HG03575 (cell line): ENCODE measurements around the gene NBPF4.
"Not testable (repeated sequence)": the region's sequence is repeated elsewhere in the genome, so short reads cannot be mapped to it uniquely, and the experiment has no call there.

Experiments used
- ATAC-seq: cut with Tn5 transposase; IDR thresholded peaks from one replicate; pipeline ENCODE4 v1.9.1; 2021; ENCODE audit not compliant: unreplicated experiment, insufficient number of reproducible peaks, low FRiP score; ENCODE audit errors: extremely low read depth

Gene NBPF4

DNA sequence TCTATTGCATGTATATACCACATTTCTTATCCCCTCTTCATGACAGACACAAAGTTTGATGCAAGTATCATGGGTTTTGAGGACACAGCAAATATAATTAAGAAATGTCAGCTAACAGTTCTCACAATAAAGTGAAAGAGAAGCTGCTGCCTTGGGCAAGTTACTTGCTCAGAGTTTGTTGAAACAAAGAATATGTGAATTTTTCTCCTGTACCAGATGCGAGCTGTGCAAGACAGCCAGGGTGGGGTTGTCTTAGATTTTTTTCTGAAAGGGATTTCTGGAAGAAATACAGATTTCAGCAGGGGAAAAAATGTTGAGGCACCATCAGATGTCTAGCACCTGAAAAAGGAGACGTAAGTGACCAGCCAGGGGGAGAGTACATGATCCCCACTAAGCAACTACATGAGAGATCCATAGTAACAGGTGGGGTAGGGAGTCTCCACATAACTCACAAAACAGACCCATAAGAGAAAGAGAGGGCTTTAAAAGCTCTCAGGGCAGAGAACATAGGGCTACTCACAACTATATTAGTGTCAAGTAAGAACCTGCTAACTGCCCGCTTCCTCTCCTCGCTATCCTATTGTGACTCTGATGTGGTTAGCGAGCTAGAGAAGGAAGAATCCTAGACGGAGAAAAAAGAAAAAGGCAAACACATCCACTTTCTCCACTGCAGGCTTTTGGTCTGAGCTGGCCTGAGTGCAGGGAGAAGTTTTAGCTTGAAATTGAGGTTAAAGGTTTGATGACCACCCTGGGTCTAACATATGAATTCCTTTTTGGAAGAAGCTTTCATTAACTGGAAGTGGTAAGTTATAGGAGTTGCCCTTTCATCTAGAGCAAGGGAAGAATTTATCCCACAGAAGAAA is 27.6 kb downstream of the NBPF4 start:
- not testable (repeated sequence) for ATAC-seq

DNA sequence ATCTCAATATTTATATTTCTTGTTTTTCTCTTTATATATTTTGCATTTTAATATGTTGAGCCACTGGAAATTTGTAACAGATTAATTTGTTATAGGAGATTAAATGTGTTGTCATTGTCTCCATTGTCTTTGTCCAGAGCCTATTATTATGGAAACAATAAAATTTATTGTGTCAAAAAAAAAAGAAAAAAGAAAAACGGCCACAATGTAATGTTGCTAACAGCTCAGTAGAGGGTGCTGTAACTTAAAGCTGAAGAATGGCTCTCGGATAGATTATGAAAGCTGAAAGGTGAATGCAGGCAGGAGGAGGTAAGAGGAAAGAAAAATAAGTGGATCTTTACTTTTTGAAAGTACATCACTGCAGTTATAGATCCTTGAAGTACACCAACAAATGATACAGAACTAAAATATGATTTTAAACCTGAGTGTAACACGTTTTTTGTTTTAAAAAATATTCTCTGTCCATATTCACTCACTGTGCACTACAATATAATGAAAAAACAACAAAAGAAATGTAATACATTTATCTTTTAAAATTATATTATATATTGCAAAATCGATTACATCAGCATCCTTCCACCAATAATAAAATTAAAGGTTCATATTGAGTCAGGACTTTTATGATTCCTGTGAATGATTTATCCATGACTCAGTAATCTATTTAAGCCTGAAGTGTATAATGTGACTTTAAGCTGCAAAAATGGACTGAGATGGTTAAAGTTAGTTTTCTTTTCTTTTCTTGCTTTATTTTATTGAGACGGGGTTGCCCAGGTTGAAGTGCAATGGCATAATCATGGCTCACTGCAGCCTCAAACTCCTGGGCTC is 29.0 kb downstream of the NBPF4 start:
- ATAC-seq: not testable (repeated sequence)

DNA sequence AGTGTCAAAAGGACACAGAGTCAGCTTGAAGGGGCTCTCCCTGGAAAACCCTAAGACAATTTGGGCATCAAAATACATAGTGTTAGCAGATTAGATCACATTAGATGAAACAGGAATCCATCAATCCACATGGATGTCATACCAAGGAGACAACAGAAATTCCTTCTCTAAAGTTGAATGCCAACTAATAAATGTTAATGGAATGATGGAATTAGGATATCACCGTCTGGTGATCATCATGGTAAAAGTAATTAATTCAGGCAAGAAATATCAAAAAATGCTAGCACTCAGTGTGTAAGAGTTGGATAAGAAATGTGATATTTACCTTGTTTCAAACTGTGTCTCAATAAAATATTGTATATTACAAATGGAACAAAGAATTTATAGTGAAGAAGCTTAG is 32.9 kb downstream of the NBPF4 start:
- ATAC-seq: no peak

DNA sequence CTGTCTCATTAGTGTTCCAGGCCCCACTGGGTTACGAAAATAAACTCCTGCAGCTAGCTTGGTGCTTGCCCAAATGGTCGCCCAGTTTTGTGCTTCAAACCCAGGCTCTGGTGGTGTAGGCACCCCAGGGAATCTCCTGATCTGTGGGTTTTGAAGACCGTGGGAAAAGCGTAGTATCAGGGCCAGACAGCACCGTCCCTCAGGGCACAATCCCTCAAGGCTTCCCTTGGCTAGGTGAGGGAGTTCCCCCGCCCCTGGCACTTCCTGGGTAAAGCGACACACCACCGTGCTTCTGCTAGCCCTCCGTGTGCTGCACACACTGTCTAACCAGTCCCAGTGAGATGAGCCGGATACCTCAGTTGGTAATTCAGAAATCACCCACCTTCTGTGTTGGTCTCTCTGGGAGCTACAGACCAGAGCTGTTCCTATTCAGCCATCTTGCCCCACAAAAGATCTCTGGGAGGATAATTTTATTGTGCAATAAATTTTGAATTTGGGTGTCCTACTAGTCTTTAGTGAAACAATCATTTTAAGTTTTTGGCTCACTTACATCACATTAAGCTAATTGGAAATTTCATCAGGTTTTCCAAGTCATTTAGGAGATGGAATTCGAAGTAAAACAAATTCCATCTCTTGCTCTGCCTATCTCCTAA is 34.3 kb downstream of the NBPF4 start:
- ATAC-seq: no peak

DNA sequence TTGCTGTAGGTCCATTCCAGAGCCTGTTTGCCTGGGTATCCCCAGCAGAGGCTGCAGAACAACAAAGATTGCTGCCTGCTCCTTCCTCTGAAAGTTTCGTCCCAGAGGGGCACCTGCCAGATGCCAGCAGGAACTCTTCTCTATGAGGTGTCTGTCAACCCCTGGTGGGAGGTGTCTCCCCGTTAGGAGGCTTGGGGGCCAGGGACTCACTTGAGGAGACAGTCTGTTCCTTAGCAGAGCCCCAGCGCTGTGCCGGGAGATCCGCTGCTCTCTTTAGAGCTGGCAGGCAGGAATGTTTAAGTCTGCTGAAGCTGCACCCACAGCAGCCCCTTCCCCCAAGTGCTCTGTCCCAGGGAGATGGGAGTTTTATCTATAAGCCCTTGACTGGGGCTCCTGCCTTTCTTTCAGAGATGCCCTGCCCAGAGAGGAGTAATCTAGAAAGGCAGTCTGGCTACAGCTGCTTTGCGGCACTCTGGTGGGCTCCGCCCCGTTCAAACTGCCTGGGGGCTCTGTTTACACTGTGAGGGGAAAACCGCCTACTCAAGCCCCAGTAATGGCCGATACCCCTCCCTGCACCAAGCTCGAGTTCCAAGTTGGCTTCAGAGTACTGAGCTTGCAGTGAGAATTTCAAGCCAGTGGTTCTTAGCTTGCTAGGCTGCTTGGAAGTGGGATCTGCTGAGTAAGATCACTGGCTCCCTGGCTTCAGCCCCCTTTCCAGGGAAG is 35.0 kb downstream of the NBPF4 start:
- ATAC-seq: no peak

DNA sequence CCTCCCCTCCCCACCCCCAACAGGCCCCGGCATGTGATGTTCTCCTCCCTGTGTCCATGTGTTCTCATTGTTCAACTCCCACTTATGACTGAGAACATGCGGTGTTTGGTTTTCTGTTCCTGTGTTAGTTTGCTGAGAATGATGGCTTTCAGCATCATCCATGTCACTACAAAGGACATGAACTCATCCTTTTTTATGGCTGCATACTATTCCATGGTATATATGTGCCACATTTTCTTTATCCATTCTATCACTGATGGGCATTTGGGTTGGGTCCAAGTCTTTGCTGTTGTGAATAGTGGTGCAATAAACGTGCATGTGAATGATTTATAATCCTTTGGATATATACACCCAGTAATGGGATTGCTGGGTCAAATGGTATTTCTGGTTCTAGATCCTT is 40.3 kb downstream of the NBPF4 start:
- not testable (repeated sequence) for ATAC-seq

DNA sequence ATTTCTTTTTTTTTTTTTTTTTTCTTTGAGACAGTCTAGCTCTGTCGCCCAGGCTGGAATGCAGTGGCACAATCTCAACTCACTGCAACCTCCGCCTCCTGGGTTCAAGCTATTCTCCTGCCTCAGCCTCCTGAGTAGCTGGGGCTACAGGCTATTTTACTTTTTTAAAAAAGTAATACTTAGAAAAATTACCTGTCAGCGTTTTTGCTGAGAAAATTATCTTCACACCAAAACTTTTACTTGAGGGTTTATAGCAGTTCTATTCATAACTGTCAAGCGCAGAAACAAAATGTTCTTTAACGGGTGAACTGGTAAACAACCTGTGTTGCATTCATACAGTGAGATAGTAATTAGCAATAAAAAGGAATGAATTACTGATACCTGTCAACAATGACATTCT is 42.2 kb downstream of the NBPF4 start:
- ATAC-seq: no peak

DNA sequence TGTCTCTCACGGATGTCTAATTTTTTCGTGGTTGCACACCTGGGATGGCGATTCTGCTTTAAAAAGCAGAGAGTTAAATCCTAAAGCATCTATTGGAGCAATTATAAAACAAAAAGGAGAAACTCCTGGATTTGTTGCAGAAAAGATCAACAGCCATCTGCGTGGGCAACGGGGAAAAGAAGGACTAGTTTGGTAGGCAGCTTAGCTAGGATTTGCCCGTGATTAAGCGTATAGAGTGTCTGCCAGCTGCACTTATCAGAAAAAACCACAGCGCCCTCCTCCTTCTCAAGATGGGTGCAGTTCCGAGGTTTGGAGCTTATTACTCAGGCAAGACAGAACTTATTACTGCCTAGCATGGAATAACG is 43.2 kb downstream of the NBPF4 start:
- ATAC-seq: no peak

DNA sequence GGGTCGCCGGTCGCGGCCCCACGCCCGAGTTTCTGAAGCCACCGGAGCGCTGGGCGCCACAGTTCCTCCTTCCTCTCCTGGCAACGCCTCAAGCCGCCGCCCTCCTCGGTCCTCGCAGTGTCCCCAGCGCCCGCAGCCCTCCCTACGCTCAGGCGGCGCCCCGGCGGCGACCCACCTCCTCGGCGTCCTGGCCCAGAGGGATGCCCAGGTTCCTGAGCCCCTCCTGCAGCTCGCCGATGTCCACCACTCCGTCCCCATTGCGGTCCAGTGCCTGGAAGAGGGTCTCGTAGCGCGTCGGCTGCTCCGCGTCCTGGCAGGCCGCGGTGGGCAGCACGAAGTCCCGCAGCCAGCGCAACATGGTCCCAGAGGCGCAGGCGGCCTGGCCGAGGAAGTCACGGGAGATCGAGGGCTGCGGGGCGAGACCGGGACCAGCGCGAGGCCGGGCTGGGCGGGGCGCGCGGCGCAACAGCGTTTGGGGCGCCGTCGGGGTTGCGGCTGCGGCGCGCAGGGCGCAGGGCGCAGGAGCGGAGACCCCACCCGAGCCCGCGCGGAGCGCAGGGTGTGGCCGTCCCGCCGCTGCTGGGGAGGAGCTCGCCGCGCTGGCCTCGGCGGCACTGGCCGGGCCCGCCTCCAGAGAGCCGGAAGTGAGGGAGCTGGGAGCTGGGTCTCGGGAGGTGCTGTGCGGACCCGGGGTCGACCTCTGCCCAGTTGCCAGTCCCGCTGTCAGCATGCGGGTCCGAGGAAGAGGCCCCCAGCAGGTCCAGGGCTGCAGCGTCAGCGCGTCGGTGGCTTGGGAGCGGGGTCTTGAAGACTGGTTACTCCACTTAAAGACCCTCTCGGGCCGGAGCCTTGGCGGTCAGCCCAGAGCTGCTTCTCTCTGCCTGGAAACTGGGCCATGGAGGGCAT is 43.8 kb downstream of the NBPF4 start, which contains the start of gene SLC25A24:
TSS of gene SLC25A24 (minus strand) at position 563 of the 906 bp plus-strand sequence. CDS start at position 358, 205 bp downstream.
- no peak for ATAC-seq

DNA sequence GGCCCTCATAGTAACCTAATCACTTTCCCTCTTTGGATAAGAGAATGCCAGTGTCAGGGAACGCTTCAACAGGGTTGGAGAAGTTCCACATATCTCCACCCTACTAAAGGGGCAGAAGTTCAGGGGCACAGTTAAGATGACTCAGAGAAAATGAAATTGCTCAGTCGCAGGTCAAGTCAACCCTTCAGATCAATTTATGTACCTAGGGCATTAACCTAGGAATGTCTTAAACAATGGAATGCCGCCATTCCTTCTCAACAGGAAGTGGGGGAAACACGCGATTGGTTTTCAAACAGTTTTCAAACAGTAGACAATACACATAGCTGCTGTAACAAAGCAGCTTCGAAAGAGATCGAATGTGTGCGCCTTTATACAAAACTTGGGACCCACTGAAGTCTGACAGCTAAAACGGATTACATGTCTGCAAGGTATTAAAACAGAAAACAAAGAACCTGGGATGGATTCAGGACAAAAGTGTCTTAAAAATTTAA is 44.6 kb downstream of the NBPF4 start:
- ATAC-seq: no peak

DNA sequence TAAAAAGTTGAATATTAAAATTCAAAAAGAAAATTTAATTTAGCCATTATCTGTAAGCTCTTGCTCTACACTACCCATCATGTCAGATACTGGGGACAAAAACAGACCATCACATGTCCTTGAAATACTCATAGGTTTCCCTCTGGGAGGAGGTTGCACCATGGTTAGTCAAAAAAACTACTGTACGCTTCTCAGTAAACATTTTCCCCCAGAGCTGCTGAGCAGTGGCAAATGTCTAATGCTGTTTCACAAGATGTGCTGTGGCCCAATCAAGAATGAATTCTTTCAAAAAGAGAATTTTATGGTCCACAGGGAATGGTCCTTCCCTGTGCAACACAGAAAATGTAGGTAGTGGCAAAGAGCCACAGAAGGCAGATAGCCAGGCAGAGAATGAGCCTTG is 49.8 kb downstream of the NBPF4 start:
- ATAC-seq: no peak

DNA sequence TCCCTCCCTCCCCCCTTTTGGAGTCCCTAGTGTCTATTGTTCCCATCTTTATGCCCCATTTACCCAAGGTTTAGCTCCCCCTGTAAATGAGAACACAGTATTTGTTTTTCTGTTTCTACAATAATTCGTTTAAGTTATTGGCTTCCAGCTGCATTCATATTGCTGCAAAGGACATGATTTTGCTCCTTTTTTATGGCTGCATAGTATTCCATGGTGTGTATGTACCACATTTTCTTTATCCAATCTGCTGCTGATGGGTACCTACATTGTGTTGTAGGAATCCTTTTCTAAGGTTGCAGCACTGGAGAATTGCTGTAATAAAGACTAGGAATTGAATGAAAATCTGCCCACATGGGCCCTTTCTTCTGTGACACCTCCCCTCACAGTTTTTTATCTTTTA is 50.5 kb downstream of the NBPF4 start:
- no peak for ATAC-seq

DNA sequence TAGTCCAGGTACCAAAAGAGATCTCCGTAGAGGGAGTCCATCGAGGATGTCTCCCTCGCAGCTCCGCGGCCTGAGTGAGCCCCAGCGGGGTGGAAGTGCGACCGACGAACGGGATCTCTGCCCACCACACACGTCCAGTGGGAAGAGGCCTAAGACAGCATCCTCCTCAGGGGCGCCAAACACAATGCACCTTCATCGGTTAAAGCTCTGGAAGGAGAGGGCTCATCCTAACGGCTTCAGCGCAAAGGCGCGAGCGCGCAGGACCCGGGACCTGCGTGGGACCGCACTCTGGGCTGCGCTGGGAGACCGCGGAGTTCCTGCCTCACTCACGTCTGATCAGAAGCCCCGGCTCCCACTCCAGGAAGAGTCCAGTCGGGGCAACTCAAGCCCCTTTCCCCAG is 51.3 kb downstream of the NBPF4 start:
- ATAC-seq: no peak

DNA sequence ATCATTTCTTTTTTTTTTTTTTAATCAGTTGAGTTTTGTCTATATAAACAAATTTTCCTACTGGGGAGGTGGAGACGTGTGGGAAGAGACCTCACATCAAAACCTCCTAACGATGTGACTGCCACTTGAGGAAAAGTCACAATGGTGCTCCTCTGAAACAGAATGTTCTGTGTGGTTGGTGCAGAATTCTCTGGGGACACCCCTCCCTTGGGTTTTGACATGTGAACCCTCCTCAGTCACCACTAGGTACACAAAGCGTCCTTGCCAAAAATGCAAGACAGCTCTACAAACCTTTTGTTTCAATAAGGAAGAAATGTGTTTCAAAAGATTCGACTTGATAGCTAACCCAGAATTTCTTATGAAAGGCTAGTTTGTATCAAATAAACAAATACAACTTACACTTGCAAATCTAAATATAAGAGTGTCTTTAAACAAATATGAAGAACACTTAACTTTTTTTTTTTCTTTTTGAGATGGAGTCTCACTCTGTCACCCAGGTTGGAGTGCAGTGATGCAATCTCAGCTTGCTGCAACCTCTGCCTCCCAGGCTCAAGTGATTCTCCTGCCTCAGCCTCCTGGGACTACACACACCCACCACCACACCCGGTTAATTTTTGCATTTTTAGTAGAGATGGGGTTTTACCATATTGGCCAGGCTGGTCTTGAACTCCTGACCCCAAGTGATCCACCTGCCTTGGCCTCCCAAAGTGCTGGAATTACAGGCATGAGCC is 53.0 kb downstream of the NBPF4 start:
- ATAC-seq: no peak

DNA sequence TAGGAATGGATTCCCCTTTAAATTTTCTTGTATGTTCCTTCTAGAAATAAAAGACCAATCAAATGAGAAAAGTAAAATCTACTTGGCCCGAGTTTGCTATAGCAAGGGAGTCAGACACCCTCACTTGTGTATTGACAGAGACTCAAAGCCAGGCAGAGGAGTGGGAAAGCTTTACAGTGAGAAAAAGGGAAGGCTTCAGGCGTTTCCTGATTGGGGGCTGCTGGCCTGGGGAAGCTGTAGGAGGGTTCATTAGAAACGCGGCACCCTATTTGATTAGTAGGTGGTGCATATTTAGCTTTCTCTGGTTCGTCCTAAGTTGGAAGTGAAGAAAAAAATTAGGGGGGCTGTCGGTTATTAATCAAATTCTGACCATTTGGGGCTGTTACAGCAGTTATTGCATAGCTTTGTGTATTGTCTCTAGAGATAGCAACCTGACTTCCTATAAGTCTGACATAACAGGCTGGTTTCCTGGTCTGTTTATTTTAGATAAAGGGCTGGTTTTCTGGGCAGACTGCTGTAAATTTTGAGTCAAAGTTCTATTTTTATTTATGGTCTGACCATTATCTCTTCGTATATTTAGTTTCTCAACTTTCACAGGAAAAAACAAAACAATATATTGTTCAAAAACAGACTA is 53.8 kb downstream of the NBPF4 start:
- ATAC-seq: no peak

DNA sequence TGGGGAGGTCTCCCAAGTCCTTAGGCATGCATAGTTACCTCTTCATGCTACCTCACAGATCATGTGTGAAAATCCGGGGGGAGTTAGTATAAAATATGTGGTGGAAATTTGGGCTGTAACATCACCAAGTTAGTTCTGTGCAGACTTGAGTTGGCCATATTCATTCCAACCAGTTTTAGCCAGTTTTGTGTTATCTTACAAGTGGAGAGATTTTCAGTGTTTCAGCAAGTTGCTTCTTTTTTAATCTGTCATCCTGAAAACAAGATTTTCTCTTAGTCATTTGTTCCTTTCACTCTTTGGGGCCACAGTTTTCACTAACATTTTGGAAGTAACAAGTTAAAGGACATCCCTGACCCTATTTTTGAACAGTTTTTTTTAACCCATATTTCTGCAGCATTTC is 55.1 kb downstream of the NBPF4 start:
- ATAC-seq: no peak
